HG03135 (cell line): ENCODE measurements around the gene ODAD4.

Source experiments
- ATAC-seq: cut with Tn5 transposase; IDR thresholded peaks from one replicate; pipeline ENCODE4 v1.9.1; 2021; ENCODE audit warnings: mild to moderate bottlenecking, moderate library complexity; ENCODE audit not compliant: unreplicated experiment

ODAD4 gene

GRCh38 chr17:41939044-41939692 lies 8.8 kb downstream of the ODAD4 start:
- no peak for ATAC-seq

- no peak for ATAC-seq
These were observed 9.3 kb downstream of the ODAD4 start for GRCh38 chr17:41939693-41940090.

- no peak for ATAC-seq
These were observed 10.8 kb downstream of the ODAD4 start for GRCh38 chr17:41941168-41941567.

GRCh38 chr17:41942626-41943373 lies 12.4 kb downstream of the ODAD4 start:
- ATAC-seq, result no peak

GRCh38 chr17:41943492-41943891 lies 13.1 kb downstream of the ODAD4 start:
- ATAC-seq, result no peak

- ATAC-seq, result no peak
These were observed 14.5 kb downstream of the ODAD4 start for GRCh38 chr17:41944943-41945342.

GRCh38 chr17:41948762-41949460 lies 18.5 kb downstream of the ODAD4 start:
- ATAC-seq, result no peak

GRCh38 chr17:41956522-41956921 lies 26.1 kb downstream of the ODAD4 start:
- ATAC-seq, result no peak

GRCh38 chr17:41957031-41957868 lies 26.8 kb downstream of the ODAD4 start:
- no peak for ATAC-seq

GRCh38 chr17:41957869-41958439 lies 27.5 kb downstream of the ODAD4 start:
- no peak for ATAC-seq

GRCh38 chr17:41959030-41959335 lies 28.6 kb downstream of the ODAD4 start:
- ATAC-seq, result no peak

GRCh38 chr17:41959336-41960095 lies 29.1 kb downstream of the ODAD4 start:
- no peak for ATAC-seq

- no peak for ATAC-seq
These were observed 31.7 kb downstream of the ODAD4 start for GRCh38 chr17:41962111-41962510.

- no peak for ATAC-seq
These were observed 32.5 kb downstream of the ODAD4 start for GRCh38 chr17:41962768-41963434.

- ATAC-seq, result no peak
These were observed 35.5 kb downstream of the ODAD4 start for GRCh38 chr17:41965694-41966462.

GRCh38 chr17:41966463-41967140 lies 36.2 kb downstream of the ODAD4 start, which contains the start of gene CNP:
CNP (plus strand) TSS chr17:41966795; CDS start chr17:41966885, 90 bp downstream.
- peak; percentile 64 for ATAC-seq

- peak; percentile 13 for ATAC-seq
These were observed 36.9 kb downstream of the ODAD4 start for GRCh38 chr17:41967141-41967920.
